Measurements from ENCODE around the gene NCAN. TPM values are rescaled to one million over a fixed set of nuclear protein-coding genes. Genes with fewer than 3 reads are reported as not detected.
A peak's percentile ranks its signal among the peaks of the same experiment; 100 is the strongest.

Gene NCAN
- total RNA-seq, result under 1 TPM in 1 of 2 donors, not detected in 1; 0.05 TPM

- Histone ChIP-seq H3K27ac (no peak within 1 kb of the TSS), H3K9me3 (no peaks in the 10 kb centered on the region), H3K4me1 (no peaks in the 10 kb centered on the region), H3K9ac (ENCODE audit: low read depth in 2 of 2, low read length in 2 of 2) (no peak within 1 kb of the TSS), H3K27me3 (peaks cover 18% of the 10 kb centered on the region), H3K36me3 (no peaks in the 10 kb centered on the region), H3K4me3 (no peak within 1 kb of the TSS)
- DNase-seq, result no peak
- TF ChIP-seq CTCF (IDR thresholded peaks at IDR 0.05), result no peak
- intact Hi-C loops (cut with DNase I), result no loop called here
These were observed at the start of gene NCAN for GRCh38 chr19:19211499-19212420. Gene NCAN, plus strand, starts transcription at chr19:19211958. Its CDS starts 4,996 bp downstream, at chr19:19216954.

GRCh38 chr19:19162495-19162894 is 49.3 kb upstream of the NCAN start:
- TF ChIP-seq CTCF (IDR thresholded peaks at IDR 0.05), result no peak
- Histone ChIP-seq H3K9me3 (no peaks in the 10 kb centered on the region), H3K27me3 (no peaks in the 10 kb centered on the region), H3K4me3 (no peak overlapping the region), H3K4me1 (no peaks in the 10 kb centered on the region), H3K27ac (no peak overlapping the region), H3K36me3 (no peaks in the 10 kb centered on the region), H3K9ac (ENCODE audit: low read depth in 2 of 2, low read length in 2 of 2) (no peak overlapping the region)
- intact Hi-C loops (cut with DNase I), result no loop called here
- no peak for DNase-seq

- intact Hi-C loops (cut with DNase I), result no loop called here
- Histone ChIP-seq H3K4me3 (no peak overlapping the region), H3K9me3 (no peaks in the 10 kb centered on the region), H3K27ac (no peak overlapping the region), H3K4me1 (peaks cover 6% of the 10 kb centered on the region), H3K36me3 (no peaks in the 10 kb centered on the region), H3K9ac (ENCODE audit: low read depth in 2 of 2, low read length in 2 of 2) (peak overlapping the region in 1 of 2 donors; percentile 24), H3K27me3 (no peaks in the 10 kb centered on the region)
- DNase-seq, result no peak
- no peak for TF ChIP-seq CTCF (IDR thresholded peaks at IDR 0.05)
These were observed 46.4 kb upstream of the NCAN start for GRCh38 chr19:19165396-19165795.

GRCh38 chr19:19167612-19168011 is 44.1 kb upstream of the NCAN start:
- Histone ChIP-seq H3K27me3 (no peaks in the 10 kb centered on the region), H3K27ac (no peak overlapping the region), H3K9ac (ENCODE audit: low read depth in 2 of 2, low read length in 2 of 2) (no peak overlapping the region), H3K36me3 (no peaks in the 10 kb centered on the region), H3K4me1 (peaks cover 6% of the 10 kb centered on the region), H3K4me3 (no peak overlapping the region), H3K9me3 (no peaks in the 10 kb centered on the region)
- no peak for TF ChIP-seq CTCF (IDR thresholded peaks at IDR 0.05)
- DNase-seq, result no peak
- intact Hi-C loops (cut with DNase I), result no loop called here

- no peaks in the 10 kb centered on the region for H3K36me3 ChIP-seq
- DNase-seq, result no peak
- peaks cover 6% of the 10 kb centered on the region for H3K4me1 ChIP-seq
- intact Hi-C loops (cut with DNase I), result no loop called here
- H3K27ac ChIP-seq, result no peak overlapping the region
- H3K27me3 ChIP-seq, result no peaks in the 10 kb centered on the region
- peak overlapping the region in 1 of 2 donors; percentile 50 for H3K9ac ChIP-seq (ENCODE audit: low read depth in 2 of 2, low read length in 2 of 2)
- no peak for TF ChIP-seq CTCF (IDR thresholded peaks at IDR 0.05)
- peak overlapping the region; percentile 27 for H3K4me3 ChIP-seq
- no peaks in the 10 kb centered on the region for H3K9me3 ChIP-seq
These were observed 42.3 kb upstream of the NCAN start for GRCh38 chr19:19169236-19170052.
